B cell (primary cell): Measurements from ENCODE around the gene KCND1.

Source experiments
- EZH2 ChIP-seq: IDR thresholded peaks from 2 replicates; pipeline ENCODE4 v1.6.1; 2012; ENCODE audit warnings: borderline replicate concordance, low read depth, mild to moderate bottlenecking, moderate library complexity, low read length; ENCODE audit not compliant: insufficient read depth, poor library complexity, severe bottlenecking
- TF ChIP-seq, protein P1 (sequence below): fragments of 200-600 bp; IDR thresholded peaks from one replicate; pipeline ENCODE4 v1.8.0; 2022; ENCODE audit warnings: antibody characterized with exemption, mild to moderate bottlenecking

DNA sequence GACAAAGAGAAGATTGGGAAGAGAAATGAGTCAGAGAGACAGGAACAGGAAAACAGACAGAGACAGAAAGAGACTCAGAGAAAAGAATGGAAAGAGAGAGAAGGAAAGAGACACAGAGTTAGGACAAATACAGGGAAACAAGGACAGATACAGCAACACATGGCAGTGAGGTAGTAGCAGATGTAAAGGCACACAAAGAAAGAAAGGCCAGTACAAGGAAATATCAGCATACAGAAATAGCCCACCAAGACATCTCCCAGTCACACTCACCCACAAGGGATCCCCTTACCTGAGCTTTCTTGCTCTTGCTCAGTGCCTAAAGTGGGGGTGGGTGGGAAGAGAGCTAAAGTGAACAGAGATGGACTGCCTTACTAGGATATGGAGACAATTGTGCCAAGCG, 26.2 kb upstream of the KCND1 start:
- no peak for TF ChIP-seq EZH2
- TF ChIP-seq, protein P1, sequence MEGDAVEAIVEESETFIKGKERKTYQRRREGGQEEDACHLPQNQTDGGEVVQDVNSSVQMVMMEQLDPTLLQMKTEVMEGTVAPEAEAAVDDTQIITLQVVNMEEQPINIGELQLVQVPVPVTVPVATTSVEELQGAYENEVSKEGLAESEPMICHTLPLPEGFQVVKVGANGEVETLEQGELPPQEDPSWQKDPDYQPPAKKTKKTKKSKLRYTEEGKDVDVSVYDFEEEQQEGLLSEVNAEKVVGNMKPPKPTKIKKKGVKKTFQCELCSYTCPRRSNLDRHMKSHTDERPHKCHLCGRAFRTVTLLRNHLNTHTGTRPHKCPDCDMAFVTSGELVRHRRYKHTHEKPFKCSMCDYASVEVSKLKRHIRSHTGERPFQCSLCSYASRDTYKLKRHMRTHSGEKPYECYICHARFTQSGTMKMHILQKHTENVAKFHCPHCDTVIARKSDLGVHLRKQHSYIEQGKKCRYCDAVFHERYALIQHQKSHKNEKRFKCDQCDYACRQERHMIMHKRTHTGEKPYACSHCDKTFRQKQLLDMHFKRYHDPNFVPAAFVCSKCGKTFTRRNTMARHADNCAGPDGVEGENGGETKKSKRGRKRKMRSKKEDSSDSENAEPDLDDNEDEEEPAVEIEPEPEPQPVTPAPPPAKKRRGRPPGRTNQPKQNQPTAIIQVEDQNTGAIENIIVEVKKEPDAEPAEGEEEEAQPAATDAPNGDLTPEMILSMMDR: no peak
